ENCODE measurements around the gene TJP3.

TJP3 gene

DNA sequence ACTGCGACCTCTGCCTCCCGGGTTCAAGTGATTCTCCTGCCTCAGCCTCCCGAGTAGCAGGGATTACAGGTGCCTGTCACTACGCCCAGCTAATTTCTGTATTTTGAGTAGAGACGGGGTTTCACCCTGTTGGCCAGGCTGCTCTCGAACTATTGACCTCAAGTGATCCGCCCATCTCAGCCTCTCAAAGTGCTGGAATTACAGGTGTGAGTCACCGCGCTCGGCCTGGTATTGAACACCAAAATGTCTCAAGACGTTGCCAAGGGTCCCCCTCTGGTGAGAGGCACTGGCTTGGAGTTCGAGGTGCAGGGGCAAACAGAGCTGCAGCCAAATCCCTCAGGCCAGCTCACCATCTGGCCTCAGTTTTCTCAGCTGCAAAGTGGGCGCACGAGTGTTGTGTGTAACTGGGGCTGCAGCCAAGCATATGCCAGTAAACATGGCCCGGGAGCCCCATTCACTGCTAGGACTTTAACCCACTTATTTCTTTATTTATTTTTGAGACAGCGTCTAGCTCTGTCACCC, 8.0 kb downstream of the TJP3 start:
- no peak for DNase-seq

DNA sequence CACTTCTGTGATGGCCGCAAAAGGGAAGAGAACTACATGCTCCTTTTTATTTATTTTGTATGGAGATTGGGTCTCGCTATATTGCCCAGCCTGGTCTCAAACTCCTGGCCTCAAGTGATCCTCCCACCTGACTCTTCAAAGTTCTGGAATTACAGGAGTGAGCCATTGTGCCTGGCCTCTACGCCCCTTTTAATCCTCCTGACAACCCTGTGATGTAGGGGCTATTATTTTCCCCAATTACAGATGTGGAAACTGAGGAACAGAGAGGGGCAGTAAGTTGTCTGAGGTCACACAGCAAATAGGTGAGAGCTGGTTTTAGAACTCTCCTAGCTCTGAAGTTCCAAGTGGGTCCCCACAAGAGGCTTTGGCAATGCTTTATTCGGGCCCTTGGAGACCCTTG, 11.7 kb downstream of the TJP3 start:
- DNase-seq: no peak

DNA sequence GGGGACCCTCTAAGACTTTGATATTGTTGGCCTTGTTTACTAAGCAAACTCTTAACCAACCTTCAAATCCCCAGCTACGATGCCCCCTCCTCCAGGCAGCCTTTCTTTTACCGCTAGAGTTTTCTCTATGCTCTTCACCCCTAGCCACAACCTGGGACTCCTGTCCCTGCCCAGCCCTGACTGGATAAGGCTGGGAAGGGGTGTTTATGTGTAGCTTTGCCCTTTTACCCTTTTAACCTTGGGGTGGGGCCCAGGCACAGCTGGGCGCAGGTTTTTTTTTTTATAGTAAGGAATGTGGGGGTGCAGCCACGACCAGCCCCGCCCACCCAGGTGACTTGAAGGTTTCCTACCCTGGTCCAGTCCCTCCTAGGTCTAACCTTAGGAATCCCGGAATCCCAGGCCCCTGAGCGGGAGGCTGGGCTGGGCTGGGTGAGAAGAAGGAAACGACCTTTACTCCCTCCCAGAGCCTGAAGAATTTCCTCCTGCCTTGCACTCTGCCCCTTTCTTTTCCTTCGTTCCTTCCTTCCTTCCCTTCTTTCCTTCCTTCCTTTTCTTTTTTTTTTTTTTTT, 12.2 kb downstream of the TJP3 start:
- DNase-seq: no peak

DNA sequence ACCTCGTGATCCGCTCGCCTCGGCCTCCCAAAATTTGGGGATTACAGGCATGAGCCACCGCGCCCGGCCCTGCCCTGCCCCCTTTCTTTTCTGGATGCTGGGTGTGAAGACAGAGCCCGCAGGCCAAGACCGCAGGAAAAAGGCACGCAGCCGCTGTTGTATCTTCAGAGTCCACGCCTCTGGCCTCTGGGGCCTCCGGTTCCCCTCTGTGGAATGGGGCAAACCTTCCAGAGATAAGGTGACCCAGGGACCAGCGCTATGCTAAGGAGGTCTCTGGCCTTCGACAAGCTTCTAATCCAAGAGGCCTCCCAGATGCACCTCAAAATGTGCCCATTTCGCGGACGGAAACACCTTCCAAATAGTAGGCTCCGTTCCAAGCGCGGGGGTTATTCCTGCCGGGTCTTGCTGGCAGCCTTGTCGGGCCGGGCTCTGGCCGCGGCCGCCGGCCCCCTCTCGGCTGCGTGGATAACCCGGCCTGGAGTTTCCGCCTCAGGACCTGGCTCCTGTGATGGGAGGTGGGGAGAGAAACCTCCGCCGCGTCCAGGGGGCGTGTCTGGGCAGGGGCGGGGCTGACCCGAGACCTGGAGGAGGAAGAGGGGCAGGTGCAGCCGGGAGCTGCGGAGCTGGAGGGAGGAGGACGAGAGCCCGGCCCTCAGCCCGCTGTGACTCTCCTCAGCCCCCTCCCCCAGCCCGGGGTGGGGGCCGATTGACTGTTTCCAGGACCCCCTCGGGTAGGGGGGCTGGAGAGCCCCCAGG, 13.1 kb downstream of the TJP3 start:
- peak; percentile 71 for DNase-seq

GRCh38 chr19:3721887-3722442, 13.8 kb downstream of the TJP3 start:
- no peak for DNase-seq

- no peak for DNase-seq
These were observed 14.4 kb downstream of the TJP3 start for GRCh38 chr19:3722443-3723109.

DNA sequence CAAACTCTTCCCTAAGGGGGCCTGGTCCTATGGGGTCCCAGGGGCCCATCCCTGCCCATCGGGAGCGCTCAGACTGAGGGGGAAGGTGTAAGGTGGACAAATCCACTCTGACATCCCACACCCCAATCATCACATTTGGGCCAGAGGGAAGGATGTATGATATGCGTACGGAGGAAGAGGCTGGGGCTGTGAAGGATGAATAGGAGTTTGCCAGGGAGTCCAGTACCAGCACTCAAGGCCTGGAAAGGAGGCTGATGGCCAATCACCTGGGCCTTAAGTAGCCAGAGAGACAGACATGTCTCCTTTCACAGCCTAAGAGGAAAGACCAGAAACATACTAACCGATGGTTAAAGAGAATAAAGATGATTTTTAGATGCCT, 14.9 kb downstream of the TJP3 start:
- DNase-seq: no peak

DNA sequence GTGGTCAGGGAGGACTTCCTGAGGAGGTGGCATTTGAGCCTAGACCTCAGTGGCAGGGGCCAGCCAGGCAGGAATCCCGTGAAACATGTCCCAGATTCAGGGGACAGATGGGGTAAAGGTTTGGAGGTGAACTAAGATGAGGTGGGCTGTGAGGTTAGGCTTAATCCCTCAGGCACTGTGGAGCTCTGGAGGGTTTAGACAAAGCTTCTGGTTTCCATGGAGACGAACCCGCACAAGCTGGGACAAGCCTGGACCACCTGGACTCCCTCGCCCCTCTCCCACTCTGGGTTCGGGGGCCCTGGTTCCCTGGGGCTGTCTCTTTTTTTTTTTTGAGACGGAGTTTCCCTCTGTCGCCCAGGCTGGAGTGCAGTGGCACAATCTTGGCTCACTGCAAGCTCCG, 15.7 kb downstream of the TJP3 start:
- DNase-seq: no peak

GRCh38 chr19:3725121-3725520, 16.9 kb downstream of the TJP3 start:
- no peak for DNase-seq

DNA sequence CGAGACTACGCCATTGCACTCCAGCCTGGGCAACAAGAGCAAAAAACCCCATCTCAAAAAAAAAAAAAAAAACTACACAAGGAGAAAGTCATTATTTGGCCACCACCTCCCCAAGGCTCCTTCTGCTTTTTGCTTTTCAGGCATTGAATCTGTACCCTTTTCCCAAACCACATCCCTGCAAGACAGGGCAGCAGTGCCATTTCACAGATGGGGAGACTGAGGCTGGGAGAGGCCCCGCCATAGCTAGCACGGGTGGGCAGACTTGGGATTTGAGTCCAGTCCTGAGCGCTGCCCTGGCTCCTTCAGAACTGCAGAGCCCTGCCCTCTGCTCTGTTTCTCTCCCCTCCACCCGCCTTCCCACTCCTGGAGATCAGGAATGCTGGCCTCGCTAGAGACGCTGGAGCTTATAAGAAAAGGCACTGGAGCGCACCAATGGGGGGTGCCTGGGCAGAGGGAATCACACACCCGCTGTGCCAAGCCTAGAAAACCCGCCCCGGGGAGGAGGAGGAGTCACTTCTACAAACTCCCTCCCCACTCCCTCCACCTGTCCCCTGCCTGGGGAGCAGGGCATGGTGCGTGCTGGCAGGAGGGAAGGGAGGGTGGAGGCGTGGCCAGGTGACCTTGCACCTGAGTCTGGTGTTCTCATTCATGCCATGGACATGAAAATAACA, 17.6 kb downstream of the TJP3 start:
- DNase-seq: no peak

GRCh38 chr19:3730457-3730958, 22.3 kb downstream of the TJP3 start:
- no peak for DNase-seq

- DNase-seq: no peak
These were observed 23.9 kb downstream of the TJP3 start for GRCh38 chr19:3732108-3732507.

- DNase-seq: no peak
These were observed 25.5 kb downstream of the TJP3 start for GRCh38 chr19:3733549-3734309.

DNA sequence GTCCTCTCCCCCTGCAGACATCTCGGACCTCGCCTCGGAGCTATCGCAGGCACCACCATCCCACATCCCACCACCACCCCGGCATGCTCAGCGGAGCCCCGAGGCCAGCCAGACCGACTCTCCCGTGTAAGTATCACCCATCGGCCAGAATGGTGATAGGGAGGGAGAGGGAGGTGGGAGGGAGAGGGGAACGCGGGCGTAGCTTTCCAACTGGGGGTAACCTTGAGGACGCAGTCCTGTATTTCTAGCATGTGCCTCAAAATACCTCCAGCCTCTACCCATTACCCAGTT, 26.1 kb downstream of the TJP3 start:
- no peak for DNase-seq

DNA sequence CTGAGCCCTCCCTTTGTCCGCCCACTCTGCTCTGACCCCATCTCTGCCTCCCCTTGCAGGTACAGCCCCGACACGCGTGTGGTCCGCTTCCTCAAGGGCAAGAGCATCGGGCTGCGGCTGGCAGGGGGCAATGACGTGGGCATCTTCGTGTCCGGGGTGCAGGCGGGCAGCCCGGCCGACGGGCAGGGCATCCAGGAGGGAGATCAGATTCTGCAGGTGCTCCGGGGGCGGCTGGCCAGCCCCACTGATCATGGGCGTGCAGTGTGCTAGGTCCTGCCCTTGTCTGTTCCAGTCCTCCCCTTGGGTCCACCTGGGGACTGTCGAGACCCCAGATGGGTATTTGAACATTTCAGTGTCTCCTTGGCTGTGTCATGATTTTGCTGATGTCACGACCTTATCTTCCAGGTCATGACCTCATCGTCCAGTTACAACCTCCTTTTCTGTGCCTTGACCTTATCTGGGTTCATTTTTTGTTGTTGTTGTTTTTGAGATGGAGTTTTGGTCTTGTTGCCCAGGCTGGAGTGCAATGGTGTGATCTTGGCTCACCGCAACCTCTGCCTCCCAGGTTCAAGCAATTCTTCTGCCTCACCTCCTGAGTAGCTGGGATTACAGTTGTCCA, 28.0 kb downstream of the TJP3 start:
- no peak for DNase-seq

- no peak for DNase-seq
These were observed 29.5 kb downstream of the TJP3 start for GRCh38 chr19:3737487-3738205.

GRCh38 chr19:3738477-3739220, 30.5 kb downstream of the TJP3 start:
- no peak for DNase-seq

GRCh38 chr19:3740431-3740830, 32.2 kb downstream of the TJP3 start:
- no peak for DNase-seq

DNA sequence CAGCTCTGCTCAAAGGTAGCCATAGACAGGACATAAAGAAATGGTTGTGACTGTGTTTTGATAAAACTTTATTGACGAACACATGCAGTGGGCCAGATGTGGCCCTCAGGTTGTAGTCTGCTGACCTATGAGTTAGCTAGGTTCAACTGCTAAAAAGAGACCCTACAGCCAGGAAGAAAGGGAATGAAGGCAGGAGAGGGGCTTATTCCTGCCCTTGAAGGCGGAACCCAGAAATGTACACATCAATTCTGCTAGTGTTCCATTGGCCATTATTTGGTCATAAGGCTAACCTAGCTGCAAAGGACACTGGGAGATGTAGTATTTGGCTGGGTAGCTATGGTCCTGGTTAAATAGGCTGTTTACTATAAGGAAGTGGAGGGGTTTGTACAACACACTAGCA, 35.3 kb downstream of the TJP3 start:
- DNase-seq: no peak

- no peak for DNase-seq
These were observed 37.3 kb downstream of the TJP3 start for GRCh38 chr19:3745363-3746045.
